CD4-positive, alpha-beta T cell treated with Interleukin-10 for 1 hour (primary cell): ENCODE measurements around the gene EPB41L4B.
"Not testable (repeated sequence)": the region's sequence is repeated elsewhere in the genome, so short reads cannot be mapped to it uniquely, and the experiment has no call there.

ENCODE experiments used
- DNase-seq: peaks from one replicate; pipeline ENCODE4 v3.0.0-alpha.2; 2020

Gene EPB41L4B

GRCh38 chr9:109320742-109321448 lies at the start of gene EPB41L4B:
TSS of gene EPB41L4B (minus strand) at chr9:109321059. CDS start at chr9:109320446, 613 bp downstream.
- peak; percentile 84 for DNase-seq

- DNase-seq, result no peak
Observed at GRCh38 chr9:109369285-109369684, 48.4 kb upstream of the EPB41L4B start.

GRCh38 chr9:109360771-109361170 lies 39.9 kb upstream of the EPB41L4B start:
- DNase-seq, result no peak

- DNase-seq, result not testable (repeated sequence)
Observed at GRCh38 chr9:109358968-109359603, 38.2 kb upstream of the EPB41L4B start.

- DNase-seq, result no peak
Observed at GRCh38 chr9:109355564-109356297, 34.9 kb upstream of the EPB41L4B start.

GRCh38 chr9:109354190-109354589 lies 33.3 kb upstream of the EPB41L4B start:
- no peak for DNase-seq

- no peak for DNase-seq
Observed at GRCh38 chr9:109351032-109351431, 30.2 kb upstream of the EPB41L4B start.

GRCh38 chr9:109349421-109349846 lies 28.6 kb upstream of the EPB41L4B start:
- DNase-seq, result no peak

GRCh38 chr9:109346904-109347303 lies 26.0 kb upstream of the EPB41L4B start:
- DNase-seq, result no peak

GRCh38 chr9:109344866-109345265 lies 24.0 kb upstream of the EPB41L4B start:
- DNase-seq, result no peak

- DNase-seq, result no peak
Observed at GRCh38 chr9:109342878-109343277, 22.0 kb upstream of the EPB41L4B start.

GRCh38 chr9:109341561-109341960 lies 20.7 kb upstream of the EPB41L4B start:
- DNase-seq, result no peak

GRCh38 chr9:109340979-109341378 lies 20.1 kb upstream of the EPB41L4B start:
- not testable (repeated sequence) for DNase-seq

GRCh38 chr9:109336409-109336808 lies 15.6 kb upstream of the EPB41L4B start:
- no peak for DNase-seq

GRCh38 chr9:109335929-109336328 lies 15.1 kb upstream of the EPB41L4B start:
- DNase-seq, result no peak

- DNase-seq, result no peak
Observed at GRCh38 chr9:109335121-109335520, 14.3 kb upstream of the EPB41L4B start.

GRCh38 chr9:109331353-109331752 lies 10.5 kb upstream of the EPB41L4B start:
- DNase-seq, result no peak

GRCh38 chr9:109329638-109330258 lies 8.9 kb upstream of the EPB41L4B start:
- DNase-seq, result no peak

GRCh38 chr9:109328978-109329637 lies 8.2 kb upstream of the EPB41L4B start:
- DNase-seq, result no peak

GRCh38 chr9:109325089-109325488 lies 4.2 kb upstream of the EPB41L4B start:
- no peak for DNase-seq

- DNase-seq, result no peak
Observed at GRCh38 chr9:109323771-109324170, 2.9 kb upstream of the EPB41L4B start.

- no peak for DNase-seq
Observed at GRCh38 chr9:109321727-109322126, 868 bp upstream of the EPB41L4B start.

GRCh38 chr9:109320331-109320741 lies 523 bp downstream of the EPB41L4B start:
- DNase-seq, result no peak
